ENCODE results near the gene RNF141.

DNA sequence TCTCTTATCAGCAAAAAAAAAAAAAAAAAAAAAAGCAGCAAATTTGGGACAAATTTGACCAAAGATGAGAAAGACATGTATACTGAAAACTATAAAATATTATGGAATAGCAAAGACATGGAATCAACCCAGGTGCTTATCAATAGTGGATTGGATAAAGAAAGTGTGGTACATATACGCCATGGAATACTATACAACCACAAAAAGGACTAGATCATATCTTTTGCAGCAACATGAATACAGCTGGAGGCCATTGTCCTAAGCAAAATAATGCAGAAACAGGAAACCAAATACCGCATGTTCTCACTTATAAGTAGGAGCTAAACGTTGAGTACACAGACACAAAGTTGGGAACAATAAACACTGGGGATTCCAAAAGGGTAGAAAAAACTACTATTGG lies 1.8 kb upstream of the RNF141 start:
- TF ChIP-seq, protein P1, sequence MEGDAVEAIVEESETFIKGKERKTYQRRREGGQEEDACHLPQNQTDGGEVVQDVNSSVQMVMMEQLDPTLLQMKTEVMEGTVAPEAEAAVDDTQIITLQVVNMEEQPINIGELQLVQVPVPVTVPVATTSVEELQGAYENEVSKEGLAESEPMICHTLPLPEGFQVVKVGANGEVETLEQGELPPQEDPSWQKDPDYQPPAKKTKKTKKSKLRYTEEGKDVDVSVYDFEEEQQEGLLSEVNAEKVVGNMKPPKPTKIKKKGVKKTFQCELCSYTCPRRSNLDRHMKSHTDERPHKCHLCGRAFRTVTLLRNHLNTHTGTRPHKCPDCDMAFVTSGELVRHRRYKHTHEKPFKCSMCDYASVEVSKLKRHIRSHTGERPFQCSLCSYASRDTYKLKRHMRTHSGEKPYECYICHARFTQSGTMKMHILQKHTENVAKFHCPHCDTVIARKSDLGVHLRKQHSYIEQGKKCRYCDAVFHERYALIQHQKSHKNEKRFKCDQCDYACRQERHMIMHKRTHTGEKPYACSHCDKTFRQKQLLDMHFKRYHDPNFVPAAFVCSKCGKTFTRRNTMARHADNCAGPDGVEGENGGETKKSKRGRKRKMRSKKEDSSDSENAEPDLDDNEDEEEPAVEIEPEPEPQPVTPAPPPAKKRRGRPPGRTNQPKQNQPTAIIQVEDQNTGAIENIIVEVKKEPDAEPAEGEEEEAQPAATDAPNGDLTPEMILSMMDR (IDR thresholded peaks at IDR 0.05; ENCODE audit: insufficient read depth, low read depth, low read length) = no peak
- no peak for TF ChIP-seq EZH2 (IDR thresholded peaks at IDR 0.05; ENCODE audit: insufficient read depth, low read length)
